ENCODE data around the gene TOMM70.

TOMM70 gene

DNA sequence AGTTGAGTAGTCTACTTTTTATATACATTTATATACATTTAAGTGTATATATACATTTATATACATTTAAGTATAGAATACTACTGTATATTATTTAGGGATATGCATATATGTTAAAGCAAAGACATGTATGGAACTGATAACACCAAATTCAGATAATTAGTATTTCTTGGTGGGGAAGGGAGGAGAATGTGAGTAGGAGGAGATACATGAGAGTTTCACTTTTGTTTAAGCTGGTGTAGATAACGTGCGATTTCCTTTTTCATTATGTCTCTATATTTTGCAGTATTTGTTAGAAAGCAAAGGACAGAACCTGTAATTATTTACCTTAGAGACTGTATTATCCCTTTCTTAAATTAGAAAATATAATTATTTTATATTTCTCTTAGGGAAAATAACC, 83.0 kb downstream of the TOMM70 start:
- TF ChIP-seq EZH2 (optimal IDR thresholded peaks at IDR 0.05; ENCODE audit: low read depth, low read length) (no peak), EZH2phosphoT487 (IDR thresholded peaks at IDR 0.05; ENCODE audit: low read length) (no peak)
- TF ChIP-seq, protein P1, sequence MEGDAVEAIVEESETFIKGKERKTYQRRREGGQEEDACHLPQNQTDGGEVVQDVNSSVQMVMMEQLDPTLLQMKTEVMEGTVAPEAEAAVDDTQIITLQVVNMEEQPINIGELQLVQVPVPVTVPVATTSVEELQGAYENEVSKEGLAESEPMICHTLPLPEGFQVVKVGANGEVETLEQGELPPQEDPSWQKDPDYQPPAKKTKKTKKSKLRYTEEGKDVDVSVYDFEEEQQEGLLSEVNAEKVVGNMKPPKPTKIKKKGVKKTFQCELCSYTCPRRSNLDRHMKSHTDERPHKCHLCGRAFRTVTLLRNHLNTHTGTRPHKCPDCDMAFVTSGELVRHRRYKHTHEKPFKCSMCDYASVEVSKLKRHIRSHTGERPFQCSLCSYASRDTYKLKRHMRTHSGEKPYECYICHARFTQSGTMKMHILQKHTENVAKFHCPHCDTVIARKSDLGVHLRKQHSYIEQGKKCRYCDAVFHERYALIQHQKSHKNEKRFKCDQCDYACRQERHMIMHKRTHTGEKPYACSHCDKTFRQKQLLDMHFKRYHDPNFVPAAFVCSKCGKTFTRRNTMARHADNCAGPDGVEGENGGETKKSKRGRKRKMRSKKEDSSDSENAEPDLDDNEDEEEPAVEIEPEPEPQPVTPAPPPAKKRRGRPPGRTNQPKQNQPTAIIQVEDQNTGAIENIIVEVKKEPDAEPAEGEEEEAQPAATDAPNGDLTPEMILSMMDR (IDR thresholded peaks at IDR 0.05; ENCODE audit: low read length): no peak
- no peak overlapping the region for H3K27ac ChIP-seq (ENCODE audit: low read length)
- H3K4me2 ChIP-seq (ENCODE audit: low read depth, low read length): no peak overlapping the region

DNA sequence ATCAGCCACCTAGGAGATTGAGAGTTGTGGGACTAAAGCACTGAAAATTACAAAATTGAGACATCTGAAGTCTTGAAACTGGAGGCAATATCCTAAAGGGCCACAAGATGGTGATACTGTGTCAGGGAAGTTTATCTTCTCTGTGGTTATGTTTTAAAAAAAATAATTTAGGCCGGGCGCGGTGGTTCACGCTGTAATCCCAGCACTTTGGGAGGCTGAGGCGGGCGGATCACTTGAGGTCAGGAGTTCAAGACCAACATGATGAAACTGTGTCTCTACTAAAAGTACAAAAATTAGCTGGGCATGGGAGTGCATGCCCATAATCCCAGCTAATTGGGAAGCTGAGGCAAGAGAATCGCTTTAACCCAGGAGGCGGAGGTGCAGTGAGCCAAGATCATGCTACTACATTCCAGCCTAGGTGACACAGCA, 84.2 kb downstream of the TOMM70 start:
- Histone ChIP-seq H2AFZ (ENCODE audit: low read length) (no peak overlapping the region), H3K36me3 (replicated peaks; ENCODE audit: insufficient read depth, low read length) (no peaks in the 10 kb centered on the region), H3K27me3 (replicated peaks; ENCODE audit: insufficient read depth, low read length) (no peaks in the 10 kb centered on the region), H3F3A (ENCODE audit: insufficient read depth, low read length) (no peaks in the 10 kb centered on the region; the same call in 1 of the 2 replicates), H3K9me3 (replicated peaks; ENCODE audit: insufficient read depth, low read length) (no peaks in the 10 kb centered on the region), H3K79me2 (ENCODE audit: low read length) (no peaks in the 10 kb centered on the region), H3K4me2 (ENCODE audit: low read depth, low read length) (no peak overlapping the region), H4K20me1 (ENCODE audit: insufficient read depth, low read length) (no peaks in the 10 kb centered on the region), H3K4me1 (ENCODE audit: low read length) (peaks cover 7% of the 10 kb centered on the region; the same call in 1 of the 2 replicates), H3K9ac (ENCODE audit: low read length) (no peak overlapping the region), H3K4me3 (ENCODE audit: low read length) (no peak overlapping the region), H3K27ac (ENCODE audit: low read length) (no peak overlapping the region), H3K9me2 (replicated peaks; ENCODE audit: insufficient read depth, low read length) (no peaks in the 10 kb centered on the region)
- DNase-seq: peak; percentile 64
- no peak for TF ChIP-seq EZH2phosphoT487 (IDR thresholded peaks at IDR 0.05; ENCODE audit: low read length)
- TF ChIP-seq, protein P1 (IDR thresholded peaks at IDR 0.05; ENCODE audit: low read length): peak; percentile 66

More for the DNA sequence above, 83.0 kb downstream of the TOMM70 start:
- peak; percentile 30 for DNase-seq
- Histone ChIP-seq H3K79me2 (ENCODE audit: low read length) (no peaks in the 10 kb centered on the region), H3K9me3 (replicated peaks; ENCODE audit: insufficient read depth, low read length) (no peaks in the 10 kb centered on the region), H3K4me1 (ENCODE audit: low read length) (peaks cover 7% of the 10 kb centered on the region; the same call in 1 of the 2 replicates), H3F3A (ENCODE audit: insufficient read depth, low read length) (no peaks in the 10 kb centered on the region), H3K9ac (ENCODE audit: low read length) (no peak overlapping the region), H3K9me2 (replicated peaks; ENCODE audit: insufficient read depth, low read length) (no peaks in the 10 kb centered on the region), H3K4me3 (ENCODE audit: low read length) (no peak overlapping the region), H4K20me1 (ENCODE audit: insufficient read depth, low read length) (no peaks in the 10 kb centered on the region), H3K27me3 (replicated peaks; ENCODE audit: insufficient read depth, low read length) (no peaks in the 10 kb centered on the region), H2AFZ (ENCODE audit: low read length) (no peak overlapping the region), H3K36me3 (replicated peaks; ENCODE audit: insufficient read depth, low read length) (no peaks in the 10 kb centered on the region)
